Stimulated activated CD4-positive, alpha-beta T cell treated with anti-CD3 and anti-CD28 coated beads, Interleukin-15, amount 100 ng/mL, for 48 hours (primary cell): ENCODE measurements around the gene C17orf113.
A peak's percentile ranks its signal among the peaks of the same experiment; 100 is the strongest.

Experiments
- DNase-seq, 2 donors: peaks; one replicate each; pipeline ENCODE4 v3.0.0-alpha.2; 2020; ENCODE audit warnings: low read depth in 2 of 2

C17orf113 gene

DNA sequence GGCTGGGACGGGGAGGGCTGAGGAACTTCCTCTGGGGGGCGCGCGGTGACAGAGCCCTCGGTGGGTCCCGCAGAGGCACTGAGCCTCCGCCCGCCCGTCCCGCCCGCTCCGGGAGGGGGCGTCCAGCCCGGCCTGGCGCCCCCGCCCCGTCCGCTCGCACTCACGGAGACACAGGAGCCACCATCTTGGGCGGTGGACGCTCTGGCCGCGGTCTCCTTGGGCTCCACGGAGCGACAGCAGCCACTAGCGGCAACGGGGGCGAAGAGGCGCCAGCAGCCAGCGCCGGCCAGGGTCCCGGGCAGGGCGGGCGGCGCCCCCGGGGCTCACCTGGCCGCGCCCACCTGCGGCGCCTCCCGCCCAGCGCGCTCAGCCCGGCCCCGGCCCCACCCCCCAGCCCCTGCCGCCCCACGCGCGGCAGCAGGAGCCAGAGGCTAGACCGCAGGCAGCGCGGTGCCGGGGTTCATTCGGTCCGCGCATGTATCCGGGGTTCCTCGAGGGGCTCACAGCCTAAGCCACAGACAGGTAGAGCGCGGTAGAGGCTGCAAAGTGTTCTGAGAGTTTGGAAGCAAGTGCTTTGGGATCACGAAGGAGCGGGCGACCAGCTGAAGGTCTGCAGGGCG is at the start of gene C17orf113:
Gene C17orf113, minus strand, starts transcription at position 209 of the 620 bp plus-strand sequence. CDS start 7,225 bp downstream, outside the sequence.
- DNase-seq, result peak in 1 of 2 donors; percentile 24

DNA sequence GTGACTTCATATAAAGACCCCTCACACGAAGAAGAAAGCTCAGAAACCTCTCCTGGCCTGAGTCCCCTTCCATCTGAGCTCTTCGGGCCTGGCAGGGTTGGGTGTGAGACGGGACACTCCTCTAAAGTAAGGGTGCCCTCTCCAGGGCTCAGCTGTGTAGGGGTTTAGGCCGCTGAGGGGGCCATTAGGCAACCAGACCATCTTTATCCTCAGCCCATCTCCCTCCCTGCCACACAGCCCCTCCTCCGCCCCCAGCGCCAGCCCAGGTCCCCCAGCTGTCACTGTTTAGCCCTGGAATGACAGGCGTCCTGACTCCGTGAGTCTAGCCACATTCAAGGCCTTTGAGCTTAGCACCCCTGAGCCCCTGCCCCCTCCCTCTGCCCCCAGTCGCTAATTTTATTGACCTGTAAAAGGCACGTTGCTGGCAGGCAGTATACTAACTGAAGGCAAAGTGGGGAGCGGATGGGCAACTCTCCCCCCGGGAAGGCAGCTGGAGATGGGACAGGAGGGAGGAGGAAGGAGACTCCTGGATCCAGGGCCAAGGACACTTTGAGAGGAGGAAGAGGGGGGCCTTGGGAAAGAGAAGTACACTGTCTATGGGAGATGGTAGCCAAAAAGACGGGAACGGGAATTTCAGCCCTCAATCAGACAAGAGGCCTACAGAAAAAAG is 48.5 kb upstream of the C17orf113 start:
- no peak for DNase-seq

DNA sequence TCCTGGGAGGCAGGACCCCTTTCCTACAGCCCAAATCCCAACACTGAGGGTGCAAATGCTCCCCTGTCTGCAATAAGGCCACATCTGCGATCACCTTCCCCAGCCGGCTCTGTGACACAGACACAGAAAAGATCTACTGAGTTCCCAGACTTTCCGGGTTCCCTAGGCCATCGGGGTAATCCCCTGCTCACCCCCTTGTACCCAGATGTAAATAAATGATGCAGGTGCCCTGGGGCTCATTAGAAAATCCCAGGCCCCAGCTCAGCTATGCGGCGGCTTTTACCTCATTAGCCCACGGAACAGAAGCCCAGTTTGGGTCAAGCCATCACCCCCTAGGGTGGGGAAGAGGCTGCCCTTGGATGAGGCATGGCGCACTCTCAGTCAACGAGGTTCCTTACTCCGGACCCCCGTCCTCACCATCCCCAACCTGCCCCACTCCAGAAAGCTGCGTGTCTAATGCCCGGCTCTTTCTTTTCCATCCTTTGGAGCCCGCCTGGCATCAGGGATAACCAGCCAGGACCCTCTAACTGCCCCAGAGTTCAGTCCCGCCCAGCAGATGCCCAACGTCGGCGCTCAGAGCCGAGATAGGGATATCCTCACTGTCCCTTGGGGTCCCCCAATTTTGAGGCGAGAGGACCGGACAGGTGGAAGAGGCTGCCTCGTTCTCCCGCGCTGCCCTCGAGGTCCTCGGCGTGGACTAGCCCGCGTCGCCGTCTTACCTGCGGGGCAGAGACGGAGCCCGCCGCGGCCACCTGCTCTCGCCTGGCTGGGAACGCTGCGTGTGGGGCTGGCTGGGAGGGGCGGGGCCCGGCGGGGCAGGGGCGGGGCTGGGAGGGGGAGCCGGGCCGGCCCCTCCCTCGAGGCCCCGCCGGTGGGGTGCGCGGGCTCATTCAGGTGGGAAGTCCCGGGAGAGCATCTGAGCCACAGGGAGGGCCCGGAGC is 47.6 kb upstream of the C17orf113 start, which contains the start of gene ZNF385C:
Gene ZNF385C, minus strand, starts transcription at position 783 of the 941 bp plus-strand sequence. CDS start 35,417 bp downstream, outside the sequence.
- DNase-seq, result no peak

DNA sequence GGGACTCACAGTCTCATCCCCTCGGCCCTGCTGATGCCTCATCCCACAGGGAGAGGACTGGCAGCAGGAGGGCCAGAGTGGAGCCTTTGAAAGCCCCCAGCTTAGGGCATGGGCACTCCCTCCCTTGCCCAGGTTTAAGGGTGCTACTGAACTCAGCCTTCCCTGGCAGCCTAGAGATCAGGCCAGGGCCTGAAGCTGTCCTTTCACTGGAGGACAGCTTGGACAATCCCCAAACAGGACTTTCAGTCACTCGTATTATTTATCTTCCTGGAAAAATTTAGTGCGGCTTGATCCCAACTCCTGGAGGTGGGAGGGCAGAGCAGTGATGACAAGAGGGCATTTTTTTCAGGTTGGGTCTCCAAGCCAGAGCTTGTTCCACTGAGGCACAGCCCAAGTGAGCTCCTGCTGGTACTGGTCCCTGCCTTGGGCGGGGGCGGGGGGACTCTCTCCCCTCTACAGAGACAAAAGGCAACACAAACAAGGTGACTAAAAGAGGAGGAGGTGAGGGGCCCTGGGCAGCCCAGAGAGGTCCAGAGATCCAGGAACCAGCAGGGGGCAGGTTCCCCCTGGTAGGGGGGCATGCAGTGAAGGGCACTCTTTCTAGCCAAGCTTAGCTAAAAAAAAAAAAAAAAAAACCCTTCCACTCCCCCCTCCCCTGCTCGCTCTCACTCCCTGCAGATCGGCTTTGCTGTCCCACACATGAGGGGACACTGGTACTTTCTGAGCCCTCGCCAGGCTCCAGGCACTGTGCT is 46.1 kb upstream of the C17orf113 start:
- DNase-seq, result no peak

DNA sequence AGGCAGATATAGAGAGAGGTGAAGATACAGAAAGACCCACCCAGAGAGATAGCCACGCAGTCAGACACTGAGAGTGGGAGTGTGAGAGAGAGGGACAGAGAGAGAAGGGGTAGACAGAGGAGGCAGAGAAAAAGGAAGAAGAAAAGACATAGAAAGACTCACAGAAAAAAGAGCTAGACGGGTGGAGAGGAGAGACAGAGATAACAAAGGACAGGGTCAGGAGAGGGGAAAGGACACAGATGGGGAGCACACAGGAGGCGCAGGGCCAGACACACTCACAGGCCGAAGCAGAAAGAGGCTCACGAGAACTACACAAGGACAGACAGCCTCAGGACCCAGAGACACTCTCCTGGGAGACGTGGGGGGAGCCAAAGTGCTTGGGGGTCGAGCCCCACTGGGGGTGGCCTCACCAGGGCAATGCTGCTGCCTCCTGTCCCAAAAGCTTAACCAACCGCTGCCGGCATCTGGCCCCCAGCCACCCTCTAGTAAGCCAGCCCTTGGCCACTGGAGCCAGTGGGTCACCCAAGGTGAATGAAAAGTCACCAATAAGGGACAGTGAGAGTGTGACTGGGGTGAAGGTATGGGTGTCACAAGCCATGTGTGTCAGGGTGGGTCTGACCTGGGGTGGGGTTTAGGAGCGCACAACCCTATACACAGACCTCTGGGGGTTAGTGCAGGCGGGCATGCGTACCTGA is 44.1 kb upstream of the C17orf113 start:
- no peak for DNase-seq

DNA sequence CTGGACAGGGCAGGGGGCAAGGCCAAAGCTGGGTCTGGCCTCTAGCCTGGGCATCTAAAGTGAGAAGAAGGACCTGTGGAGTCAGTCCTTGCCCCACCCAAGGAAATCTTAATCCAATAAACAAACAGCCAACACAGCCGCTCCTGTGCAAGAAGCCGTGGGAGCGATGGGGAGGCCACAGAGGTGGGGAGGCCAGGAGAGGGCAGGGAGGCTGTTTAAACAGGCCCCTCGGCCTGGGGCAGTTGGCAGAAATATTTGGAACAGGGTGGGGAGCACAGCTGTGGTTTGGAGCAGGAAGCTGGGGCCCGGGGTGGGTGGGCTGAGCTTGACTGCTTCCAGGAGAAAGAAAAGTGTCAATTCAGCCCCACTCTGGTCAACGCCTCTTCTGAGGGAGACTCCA is 42.5 kb upstream of the C17orf113 start:
- DNase-seq, result no peak

DNA sequence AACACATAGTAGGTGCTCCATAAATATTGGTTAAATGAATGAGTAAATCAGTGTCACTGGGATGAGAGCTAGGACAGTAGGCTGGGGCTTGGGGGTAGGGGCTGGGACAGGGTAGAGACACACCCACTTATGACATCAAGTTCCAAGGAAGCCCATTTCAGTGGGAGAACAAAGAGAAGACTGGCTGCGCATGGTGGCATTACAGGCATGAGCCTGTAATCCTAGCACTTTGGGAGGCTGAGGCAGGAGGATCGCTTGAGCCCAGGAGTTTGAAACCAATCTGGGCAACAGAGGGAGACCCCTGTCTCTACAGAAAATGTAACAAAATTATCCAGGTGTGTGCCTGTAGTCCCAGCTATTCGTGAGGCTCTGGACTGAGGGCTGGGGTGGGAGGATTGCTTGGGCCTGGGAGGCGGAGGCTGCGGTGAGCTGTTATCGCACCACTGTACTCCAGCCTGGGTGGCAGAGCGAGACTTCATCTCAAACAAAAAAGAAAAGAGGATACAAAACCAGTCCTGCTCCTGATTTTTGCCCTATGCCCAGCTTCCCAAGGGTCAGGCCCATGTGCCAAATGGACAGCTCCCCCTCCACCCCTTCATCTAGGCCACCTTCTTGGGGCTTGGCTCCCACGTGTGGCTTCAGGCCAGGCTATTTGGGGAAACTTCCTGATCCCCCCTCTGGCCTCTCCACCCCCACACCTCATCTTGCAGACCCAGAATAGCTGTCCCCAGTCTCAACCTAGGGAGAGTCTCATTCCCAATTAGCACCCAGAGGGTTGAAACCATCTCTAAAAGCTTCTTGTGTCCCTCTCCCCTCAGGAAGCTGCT is 40.8 kb upstream of the C17orf113 start:
- no peak for DNase-seq

DNA sequence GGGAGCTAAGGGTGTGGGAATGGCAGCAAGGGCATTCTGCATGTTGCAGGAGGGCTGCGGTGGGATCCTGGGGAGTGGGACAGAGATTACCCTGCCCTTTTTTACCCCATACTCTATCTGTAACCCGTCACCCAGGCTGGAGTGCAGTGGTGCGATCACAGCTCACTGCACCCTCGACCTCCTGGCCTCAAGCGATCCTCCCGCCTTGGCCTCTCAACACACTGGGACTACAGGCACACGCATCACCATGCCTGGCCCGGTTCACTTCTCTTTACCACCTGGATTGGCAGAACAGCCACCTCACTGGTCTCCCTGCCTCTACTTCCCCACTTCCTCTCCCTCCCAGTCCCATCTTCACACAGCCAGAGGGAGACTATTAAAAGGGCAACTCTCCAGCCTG is 38.3 kb upstream of the C17orf113 start:
- DNase-seq, result no peak

DNA sequence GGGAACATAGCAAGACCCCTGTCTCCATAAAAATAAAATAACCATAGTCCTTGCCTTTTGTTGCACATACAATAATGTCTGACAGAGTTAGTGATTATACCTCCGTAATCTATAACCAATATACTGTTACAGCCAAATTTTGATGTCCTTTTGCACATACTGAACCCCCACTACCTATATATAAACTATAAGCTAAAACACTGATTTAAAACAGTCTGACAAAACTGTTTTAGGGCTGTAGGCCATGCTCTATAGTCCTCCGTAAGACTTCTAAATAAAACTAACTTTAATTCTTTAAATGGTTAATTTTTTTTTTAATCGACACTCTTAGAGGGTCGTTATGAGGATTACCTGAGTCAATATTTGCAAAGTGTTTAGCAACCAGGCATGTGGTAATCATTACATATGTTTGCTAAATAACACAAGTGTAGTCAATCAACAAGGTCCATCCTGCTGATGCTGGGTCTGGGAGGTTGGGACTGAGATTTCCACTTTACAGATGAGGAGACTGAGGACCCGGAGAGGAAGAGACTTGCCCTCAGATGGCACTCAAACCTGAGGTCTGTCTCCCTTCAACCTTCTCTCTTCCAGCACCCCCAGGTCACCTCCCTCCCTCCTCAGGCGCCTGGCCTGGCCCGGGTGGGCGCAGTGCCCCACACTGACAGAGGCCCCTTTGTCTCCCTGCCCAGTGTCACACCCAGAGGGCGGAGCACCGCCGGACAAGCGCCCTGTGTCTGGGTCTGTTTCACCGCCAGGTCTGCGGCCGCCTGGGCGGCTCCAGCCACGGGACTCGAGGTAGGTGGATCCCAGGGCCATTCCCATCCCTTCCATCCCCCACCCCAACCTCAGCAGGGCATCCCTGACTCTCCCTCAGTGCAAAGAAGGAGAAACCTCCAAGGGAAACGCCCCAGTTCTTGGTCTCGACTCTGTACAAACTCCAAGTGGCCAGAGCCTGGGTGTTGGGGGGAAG is 37.6 kb upstream of the C17orf113 start:
- DNase-seq, result no peak

DNA sequence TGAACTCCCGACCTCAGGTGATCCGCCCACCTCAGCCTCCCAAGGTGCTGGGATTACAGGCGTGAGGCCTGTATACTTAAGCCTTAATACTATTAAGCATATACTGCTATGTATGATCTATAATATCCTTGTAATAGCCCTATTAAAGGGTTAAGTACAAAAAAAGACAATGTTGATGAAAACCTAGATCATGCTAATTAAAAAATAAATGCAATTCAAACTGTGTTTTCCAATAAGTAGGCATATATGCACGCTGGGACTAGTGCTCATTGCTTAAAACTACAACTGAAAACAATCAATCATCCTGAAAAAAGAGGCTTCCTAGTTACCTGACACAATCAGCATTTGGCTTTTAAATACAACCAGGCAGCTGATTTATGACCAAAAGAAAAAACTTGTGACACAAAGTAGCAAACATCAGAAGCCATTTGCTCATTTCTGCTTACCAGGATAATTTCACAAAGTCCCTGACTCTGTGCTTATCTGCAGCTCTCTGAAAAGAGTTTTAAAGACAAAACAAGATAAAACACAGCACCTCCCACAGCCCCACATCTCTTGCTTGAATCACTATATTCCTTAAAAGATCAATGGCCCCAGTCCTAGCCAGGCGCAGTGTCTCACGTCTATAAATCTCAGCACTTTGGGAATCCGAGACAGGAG is 36.8 kb upstream of the C17orf113 start:
- no peak for DNase-seq

DNA sequence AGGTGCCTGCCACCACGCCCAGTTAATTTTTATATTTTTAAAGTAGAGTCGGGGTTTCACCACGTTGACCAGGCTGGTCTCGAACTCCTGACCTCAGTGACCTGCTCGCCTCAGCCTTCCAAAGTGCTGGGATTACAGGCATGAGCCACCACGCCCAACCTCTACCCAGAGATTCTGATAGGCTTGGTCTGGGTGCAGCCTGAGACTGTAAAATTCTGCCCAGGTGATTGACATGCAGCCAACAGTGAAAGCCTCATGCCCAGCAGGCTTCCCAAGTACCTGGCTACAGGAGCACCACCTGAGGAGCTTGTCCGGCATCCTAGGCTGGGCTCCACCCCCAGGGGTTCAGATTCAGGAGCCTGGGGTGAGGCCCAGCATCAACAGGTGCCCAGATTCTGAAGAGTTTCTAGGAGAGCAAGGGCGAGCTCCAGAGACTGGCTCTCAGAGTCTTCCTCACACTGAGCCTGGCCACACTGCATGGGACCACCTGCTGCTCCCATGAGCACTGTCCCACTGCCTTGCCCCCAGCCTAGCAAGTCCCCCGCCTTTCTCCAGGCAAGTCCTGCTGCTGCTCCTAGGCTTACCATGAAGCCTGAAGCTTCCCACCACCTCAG is 31.2 kb upstream of the C17orf113 start:
- no peak for DNase-seq

DNA sequence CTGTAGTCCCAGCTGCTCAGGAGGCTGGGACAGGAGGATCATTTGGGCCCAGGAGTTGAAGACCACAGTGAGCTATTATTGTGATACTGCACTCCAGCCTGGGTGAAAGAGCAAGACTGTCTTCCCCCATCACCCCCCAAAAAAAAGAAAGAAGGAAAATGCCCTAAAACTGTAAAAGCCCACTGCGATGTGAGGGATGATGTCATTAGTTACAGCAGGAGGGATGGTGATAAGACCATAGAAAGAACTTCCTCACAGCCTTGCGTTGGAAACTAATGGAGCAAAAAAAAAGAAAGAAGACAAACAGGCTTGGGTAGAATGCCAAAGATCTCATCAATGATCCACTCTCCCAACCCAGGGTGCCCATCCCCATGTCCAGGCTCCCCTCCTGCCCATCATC is 29.1 kb upstream of the C17orf113 start:
- DNase-seq, result no peak

DNA sequence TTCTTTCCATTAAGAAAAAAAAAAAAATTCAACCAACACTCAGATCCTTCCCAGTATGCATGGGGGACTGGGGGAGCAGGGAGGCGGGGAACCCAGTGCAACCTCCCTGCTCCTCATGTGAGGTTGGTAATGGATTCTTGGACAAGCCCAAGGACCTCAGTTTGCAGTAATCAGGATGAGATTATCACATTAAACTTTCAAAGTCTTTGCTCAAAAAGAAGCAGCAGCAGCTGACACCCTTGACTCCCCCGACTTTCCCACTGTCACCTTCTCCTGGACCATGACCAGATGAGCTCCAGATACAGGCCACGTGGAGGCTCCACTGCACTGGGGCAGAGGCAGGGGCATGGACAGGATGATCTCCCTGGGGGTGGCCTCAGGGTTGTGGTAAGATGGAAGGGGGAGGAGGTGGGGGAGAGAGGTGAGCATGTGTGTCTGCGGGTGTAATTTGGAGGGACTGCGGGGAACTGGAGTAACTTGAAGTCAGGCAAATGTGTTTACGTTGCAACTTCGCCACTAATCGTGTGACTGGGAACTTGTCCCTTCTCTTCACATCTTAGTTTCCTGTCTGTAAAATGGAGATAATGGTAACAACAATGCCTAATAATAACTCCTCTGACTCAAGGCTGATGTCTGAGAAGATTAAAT is 28.1 kb upstream of the C17orf113 start:
- no peak for DNase-seq

DNA sequence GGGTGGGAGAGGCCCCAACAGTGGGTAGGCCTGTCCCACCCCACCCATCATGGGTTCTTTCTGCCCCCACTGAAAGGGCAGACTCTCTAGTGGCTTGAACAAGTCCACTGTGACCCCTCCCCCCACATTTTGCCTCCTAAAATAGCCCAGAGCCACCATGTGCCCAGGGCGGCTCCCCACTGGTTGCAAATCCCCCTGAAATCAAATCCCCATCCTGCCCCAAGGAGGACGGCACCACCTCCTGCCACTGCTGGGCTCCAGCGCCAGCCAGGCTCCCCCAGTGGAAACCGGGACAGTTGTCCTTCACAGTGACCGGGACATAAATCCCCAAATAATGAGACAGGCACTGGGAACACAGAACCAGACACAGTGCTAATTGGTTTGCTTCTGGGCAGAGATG is 27.4 kb upstream of the C17orf113 start:
- no peak for DNase-seq

DNA sequence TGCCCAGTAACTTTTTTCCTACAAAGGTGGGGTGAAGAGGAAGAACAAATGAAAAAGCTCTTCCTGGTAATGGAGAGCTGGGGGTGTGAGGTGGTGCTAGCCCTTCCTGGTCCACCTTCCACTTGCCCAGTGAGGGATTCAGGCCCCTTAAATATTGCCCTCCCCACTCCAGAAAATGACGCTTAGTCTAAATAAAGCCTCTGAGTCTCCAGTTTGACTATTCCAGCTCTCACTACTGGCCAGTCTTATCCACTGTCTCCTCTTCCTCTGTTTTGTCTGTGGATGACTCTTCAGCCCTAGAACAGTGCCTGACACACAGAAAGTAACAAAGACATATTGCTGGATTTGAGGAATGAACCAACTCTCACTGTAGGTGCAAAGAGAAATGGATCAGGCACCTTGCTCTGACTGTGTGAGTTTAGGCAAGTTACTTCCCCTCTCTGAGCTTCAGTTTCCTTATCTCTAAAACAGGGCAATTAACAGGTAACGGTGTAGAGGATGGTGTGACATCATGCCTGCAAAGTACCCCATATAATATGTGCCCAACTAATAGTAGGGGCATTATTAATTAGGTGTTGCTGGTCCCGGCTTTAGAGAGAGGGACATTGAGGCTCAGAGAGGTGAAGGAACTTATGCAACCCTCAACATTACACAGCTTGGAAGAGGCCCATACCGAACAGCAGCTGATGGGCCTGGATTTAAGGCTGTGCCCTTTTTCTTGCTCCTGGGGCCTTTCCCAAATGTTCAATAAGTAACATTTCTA is 26.6 kb upstream of the C17orf113 start:
- DNase-seq, result no peak

DNA sequence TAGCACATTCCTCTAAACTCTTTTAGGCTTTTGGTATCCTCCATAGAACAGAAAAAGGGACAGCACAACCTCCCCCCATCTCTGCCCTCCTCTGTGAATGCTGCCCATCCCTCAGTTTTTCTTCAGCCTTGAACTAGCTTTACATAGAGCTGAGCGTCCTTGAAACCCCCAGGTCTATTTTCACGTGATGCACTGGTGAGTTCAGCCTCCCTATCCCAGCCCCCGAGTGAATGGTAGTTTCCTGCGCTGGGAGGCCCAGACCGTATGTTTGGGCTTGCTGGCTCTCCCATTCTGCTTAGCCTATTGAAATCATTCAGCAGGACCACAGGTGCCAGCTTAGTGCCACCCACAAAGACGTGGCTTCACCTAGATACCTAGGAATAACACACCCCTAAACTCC is 25.4 kb upstream of the C17orf113 start:
- DNase-seq, result no peak
